IMR-90 (cell line): ENCODE measurements around the gene DNAH9. TPM values are rescaled to one million over a fixed set of nuclear protein-coding genes. Genes with fewer than 3 reads are reported as not detected.

ENCODE experiments used
- ATAC-seq: fragments of 200-7000 bp; cut with Tn5 transposase; 2 replicates; pipeline ENCODE4 v1.9.1; 2020; ENCODE audit warnings: low read depth, mild to moderate bottlenecking, moderate library complexity
- BruUV-seq: library from RNA; stranded (reverse); fragments of 400-500 nt; replicated peaks from 2 replicates; lab custom pipeline; 2021; lab: Mats Ljungman, UMichigan
- CTCF ChIA-PET: fragments of 300-600 bp; formaldehyde crosslinking; extraction: SDS; loops from one replicate; lab custom pipeline; 2021; ENCODE audit warnings: antibody characterized with exemption; lab: Yijun Ruan, JAX
- POLR2A ChIA-PET: fragments of 300-600 bp; sonication (Branson Sonifier 250); formaldehyde crosslinking; loops from one replicate; lab custom pipeline; 2022; ENCODE audit warnings: antibody characterized with exemption; ENCODE audit not compliant: unreplicated experiment; lab: Charles Lee
- DNase-seq: peaks from one replicate; pipeline ENCODE4 v3.0.0; 2013
- H2AFZ ChIP-seq: replicated peaks from 2 replicates; pipeline ENCODE3; 2013; ENCODE audit warnings: low read length, mild to moderate bottlenecking; ENCODE audit not compliant: poor library complexity
- H2AK5ac ChIP-seq: 2 replicates; pipeline ENCODE4 v1.6.1; 2013; ENCODE audit warnings: low read depth, low read length, inconsistent platforms
- H2AK9ac ChIP-seq: replicated peaks from 2 replicates; pipeline ENCODE3; 2013; ENCODE audit warnings: mild to moderate bottlenecking, low read depth, low read length, moderate library complexity; ENCODE audit not compliant: poor library complexity
- H2BK120ac ChIP-seq: 2 replicates; pipeline ENCODE4 v1.6.1; 2013; ENCODE audit warnings: low read depth, low read length, inconsistent platforms
- H2BK15ac ChIP-seq: 3 replicates; pipeline ENCODE4 v1.6.1; 2013; ENCODE audit warnings: low read depth, low read length, inconsistent platforms
- H2BK20ac ChIP-seq: 2 replicates; pipeline ENCODE4 v1.6.1; 2013; ENCODE audit warnings: low read depth, mild to moderate bottlenecking, inconsistent platforms, low read length, moderate library complexity
- H2BK5ac ChIP-seq: 2 replicates; pipeline ENCODE4 v1.6.1; 2013; ENCODE audit warnings: mild to moderate bottlenecking, low read depth, low read length, inconsistent platforms; ENCODE audit not compliant: poor library complexity, severe bottlenecking
- H3K14ac ChIP-seq: replicated peaks from 2 replicates; pipeline ENCODE4 v1.6.1; 2013; ENCODE audit warnings: low read depth, low read length, inconsistent platforms
- H3K18ac ChIP-seq: 2 replicates; pipeline ENCODE4 v1.6.1; 2013; ENCODE audit warnings: low read depth, low read length, control low read depth
- H3K23ac ChIP-seq: 2 replicates; pipeline ENCODE4 v1.6.1; 2013; ENCODE audit warnings: low read depth, low read length, inconsistent platforms
- H3K27ac ChIP-seq: 2 replicates; pipeline ENCODE4 v1.5.1; 2013; ENCODE audit warnings: mild to moderate bottlenecking, control low read depth, low read length; ENCODE audit not compliant: insufficient read depth
- H3K27me3 ChIP-seq: 2 replicates; pipeline ENCODE4 v1.6.1; 2013; ENCODE audit warnings: low read length; ENCODE audit not compliant: control insufficient read depth, insufficient read depth
- H3K36me3 ChIP-seq: 2 replicates; pipeline ENCODE4 v1.6.1; 2013; ENCODE audit warnings: low read length, mixed read lengths; ENCODE audit not compliant: control insufficient read depth, insufficient read depth
- H3K4ac ChIP-seq: 2 replicates; pipeline ENCODE4 v1.6.1; 2013; ENCODE audit warnings: low read depth, low read length, inconsistent platforms
- H3K4me1 ChIP-seq: 2 replicates; pipeline ENCODE4 v1.6.1; 2013; ENCODE audit warnings: low read length, mixed read lengths; ENCODE audit not compliant: control insufficient read depth, insufficient read depth
- H3K4me2 ChIP-seq: 2 replicates; pipeline ENCODE4 v1.6.1; 2013; ENCODE audit warnings: low read depth, mild to moderate bottlenecking, control low read depth, low read length, moderate library complexity
- H3K4me3 ChIP-seq: 2 replicates; pipeline ENCODE4 v1.5.1; 2013; ENCODE audit warnings: low read depth, mild to moderate bottlenecking, control low read depth, low read length, moderate library complexity; ENCODE audit not compliant: insufficient read depth
- H3K56ac ChIP-seq: 2 replicates; pipeline ENCODE4 v1.6.1; 2013; ENCODE audit warnings: low read length, inconsistent platforms; ENCODE audit not compliant: insufficient read depth; ENCODE audit errors: extremely low read depth
- H3K79me1 ChIP-seq, 2 experiments: 2 replicates each; pipeline ENCODE4 v1.6.1; 2013; ENCODE audit warnings: low read length in 2 of 2, inconsistent platforms in 1 of 2, low read depth in 1 of 2
- H3K9ac ChIP-seq: 2 replicates; pipeline ENCODE4 v1.6.1; 2013; ENCODE audit warnings: low read depth, low read length, control low read depth
- H3K9me1 ChIP-seq: 2 replicates; pipeline ENCODE4 v1.6.1; 2013; ENCODE audit warnings: low read length, inconsistent platforms; ENCODE audit not compliant: insufficient read depth
- H3K9me3 ChIP-seq: 2 replicates; pipeline ENCODE4 v1.6.1; 2013; ENCODE audit warnings: low read length; ENCODE audit not compliant: control insufficient read depth, insufficient read depth
- H4K20me1 ChIP-seq: 2 replicates; pipeline ENCODE4 v1.6.1; 2013; ENCODE audit warnings: low read length, inconsistent platforms; ENCODE audit not compliant: insufficient read depth
- H4K5ac ChIP-seq: 2 replicates; pipeline ENCODE4 v1.6.1; 2013; ENCODE audit warnings: mild to moderate bottlenecking, low read depth, low read length, control low read depth
- H4K8ac ChIP-seq, 2 experiments: 2 replicates each; pipeline ENCODE4 v1.6.1; 2013; ENCODE audit warnings: low read depth in 2 of 2, low read length in 2 of 2, control low read depth in 1 of 2, inconsistent platforms in 1 of 2
- H4K91ac ChIP-seq: 2 replicates; pipeline ENCODE4 v1.6.1; 2013; ENCODE audit warnings: low read depth, low read length, inconsistent platforms; ENCODE audit not compliant: insufficient read depth
- BHLHE40 ChIP-seq: fragments of 150-350 bp; IDR thresholded peaks from 2 replicates; pipeline ENCODE4 v1.6.1; 2016; ENCODE audit warnings: mild to moderate bottlenecking, low read depth, low read length
- RAD21 ChIP-seq: IDR thresholded peaks from 2 replicates; pipeline ENCODE4 v1.6.1; 2012; ENCODE audit warnings: low read length, improper control_type of control experiment
- RCOR1 ChIP-seq: IDR thresholded peaks from 2 replicates; pipeline ENCODE4 v1.6.1; 2012; ENCODE audit warnings: mild to moderate bottlenecking, low read length, improper control_type of control experiment; ENCODE audit not compliant: insufficient replicate concordance
- WGBS, 2 experiments: methylation state at CpG; one replicate each; pipeline versions ENCODE4 v1.1.5 to v1.1.7; 2013; ENCODE audit warnings: missing lambda C conversion rate in 2 of 2; ENCODE audit not compliant: insufficient read length in 1 of 2; ENCODE audit errors: extremely low coverage in 2 of 2; 5-methylcytosine and 5-hydroxymethylcytosine counted together
- dilution Hi-C: fragments of 300-500 bp; cut with HindIII; formaldehyde crosslinking; loops from one replicate; pipeline ENCODE4 v1.14.3; 2018; ENCODE audit warnings: low sequenced_read_pairs; ENCODE audit not compliant: unreplicated experiment
- in situ Hi-C: fragments of 300-500 bp; cut with MboI; formaldehyde crosslinking; loops from 3 replicates; pipeline ENCODE4 v1.14.3; 2019; ENCODE audit warnings: low sequenced_read_pairs, inconsistent platforms, mixed read lengths
- intact Hi-C: fragments of 100-400 bp; cut with micrococcal nuclease; formaldehyde crosslinking; loops from 2 replicates; pipeline ENCODE4 v1.10.0; 2022
- polyA plus RNA-seq, 3 experiments: library from polyadenylated mRNA; depleted of rRNA; stranded (reverse); fragments of >200 nt; gene quantifications; 2 replicates each; pipeline ENCODE4 v1.2.3, GENCODE V29; 2012; ENCODE audit warnings: low replicate concordance in 1 of 3
- total RNA-seq: library from RNA; depleted of rRNA; stranded (reverse); fragments of >200 nt; gene quantifications from 2 replicates; pipeline ENCODE4 v1.2.3, GENCODE V29; 2012

DNAH9 gene
- total and polyA plus RNA-seq, 2 of the 4 experiments (the other 2 are of a cell fraction), result not detected

- no peak overlapping the region for H4K91ac ChIP-seq
- no peak overlapping the region for H2BK15ac ChIP-seq
- no peaks in the 10 kb centered on the region for H3K27me3 ChIP-seq
- H4K5ac ChIP-seq, result no peak overlapping the region
- no peak overlapping the region for H3K4me3 ChIP-seq
- no peak overlapping the region for H2BK20ac ChIP-seq
- no peak overlapping the region for H4K8ac ChIP-seq
- TF ChIP-seq RAD21 (no peak), RCOR1 (no peak), BHLHE40 (no peak)
- H3K27ac ChIP-seq, result no peak overlapping the region
- H2AK9ac ChIP-seq, result no peak overlapping the region
- H3K4me2 ChIP-seq, result no peak overlapping the region
- no peaks in the 10 kb centered on the region for H4K20me1 ChIP-seq
- no peak overlapping the region for H2AFZ ChIP-seq
- no peak for ATAC-seq
- no peak overlapping the region for H3K23ac ChIP-seq
- intact Hi-C loops, result no loop called here
- peaks cover 13% of the 10 kb centered on the region for H3K9me3 ChIP-seq
- no peak overlapping the region for H3K4ac ChIP-seq
- no peaks in the 10 kb centered on the region for H3K36me3 ChIP-seq
- no CpG with 5 or more reads among the region's 6 CpGs for WGBS, 2 experiments
- no peaks in the 10 kb centered on the region for H3K9me1 ChIP-seq
- no peak overlapping the region for H3K9ac ChIP-seq
- H3K56ac ChIP-seq, result no peak overlapping the region
- POLR2A ChIA-PET, result no interaction called here
- no peak overlapping the region for H2BK120ac ChIP-seq
- no peak overlapping the region for H3K14ac ChIP-seq
- no TSS peak for BruUV-seq
- no peak overlapping the region for H2AK5ac ChIP-seq
- CTCF ChIA-PET, result no interaction called here
- H2BK5ac ChIP-seq, result no peak overlapping the region
- H3K4me1 ChIP-seq, result no peaks in the 10 kb centered on the region
- in situ Hi-C loops, result no loop called here
- no peaks in the 10 kb centered on the region for H3K79me1 ChIP-seq
- no peak for DNase-seq
- dilution Hi-C loops, result no loop called here
- H3K18ac ChIP-seq, result no peak overlapping the region
Observed at GRCh38 chr17:11900041-11900476, 301.8 kb downstream of the DNAH9 start.
